ENCODE measurements around the gene MYO18B.
A peak's percentile ranks its signal among the peaks of the same experiment; 100 is the strongest.

Gene MYO18B

GRCh38 chr22:25829237-25829636 lies 87.2 kb downstream of the MYO18B start:
- no peak for DNase-seq

- no peak for DNase-seq
Measured at GRCh38 chr22:25829808-25830777, 88.1 kb downstream of the MYO18B start.

GRCh38 chr22:25833091-25833490 lies 91.1 kb downstream of the MYO18B start:
- DNase-seq: no peak

GRCh38 chr22:25833676-25834075 lies 91.7 kb downstream of the MYO18B start:
- DNase-seq: no peak

- DNase-seq: no peak
Measured at GRCh38 chr22:25834490-25834889, 92.5 kb downstream of the MYO18B start.

- DNase-seq: no peak
Measured at GRCh38 chr22:25835348-25835747, 93.4 kb downstream of the MYO18B start.

GRCh38 chr22:25837288-25837900 lies 95.4 kb downstream of the MYO18B start:
- DNase-seq: no peak

- DNase-seq: no peak
Measured at GRCh38 chr22:25838960-25839741, 97.2 kb downstream of the MYO18B start.

GRCh38 chr22:25839755-25840154 lies 97.8 kb downstream of the MYO18B start:
- DNase-seq: no peak

GRCh38 chr22:25840167-25840566 lies 98.2 kb downstream of the MYO18B start:
- DNase-seq: no peak

- no peak for DNase-seq
Measured at GRCh38 chr22:25840891-25841290, 98.9 kb downstream of the MYO18B start.

GRCh38 chr22:25841775-25842174 lies 99.8 kb downstream of the MYO18B start:
- DNase-seq: no peak

GRCh38 chr22:25843660-25844405 lies 101.8 kb downstream of the MYO18B start:
- DNase-seq: no peak

GRCh38 chr22:25844601-25845000 lies 102.6 kb downstream of the MYO18B start:
- DNase-seq: no peak

GRCh38 chr22:25845985-25846745 lies 104.2 kb downstream of the MYO18B start:
- DNase-seq: peak in 1 of 5 experiments; percentile 54

- no peak for DNase-seq
Measured at GRCh38 chr22:25847451-25847850, 105.5 kb downstream of the MYO18B start.

- DNase-seq: no peak
Measured at GRCh38 chr22:25848954-25849353, 107.0 kb downstream of the MYO18B start.

GRCh38 chr22:25849522-25849921 lies 107.5 kb downstream of the MYO18B start:
- no peak for DNase-seq

GRCh38 chr22:25852223-25852622 lies 110.2 kb downstream of the MYO18B start:
- DNase-seq: no peak

GRCh38 chr22:25853078-25853477 lies 111.1 kb downstream of the MYO18B start:
- peak in 1 of 5 experiments; percentile 24 for DNase-seq

- DNase-seq: no peak
Measured at GRCh38 chr22:25853501-25854284, 111.7 kb downstream of the MYO18B start.

All from T-helper 2 cell (primary cell).